ENCODE measurements around the gene NUDT8. TPM values are rescaled to one million over a fixed set of nuclear protein-coding genes. Genes with fewer than 3 reads are reported as not detected.
A peak's percentile ranks its signal among the peaks of the same experiment; 100 is the strongest.

Gene NUDT8, protein sequence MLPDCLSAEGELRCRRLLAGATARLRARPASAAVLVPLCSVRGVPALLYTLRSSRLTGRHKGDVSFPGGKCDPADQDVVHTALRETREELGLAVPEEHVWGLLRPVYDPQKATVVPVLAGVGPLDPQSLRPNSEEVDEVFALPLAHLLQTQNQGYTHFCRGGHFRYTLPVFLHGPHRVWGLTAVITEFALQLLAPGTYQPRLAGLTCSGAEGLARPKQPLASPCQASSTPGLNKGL
- total RNA-seq = 10 to 100 TPM; 11.5 to 21.8 TPM

- Histone ChIP-seq H3K36me3 (replicated peaks in 1 of 2; ENCODE audit: insufficient read depth in 1 of 2, low read depth in 2 of 2) (no peaks in the 10 kb centered on the region), H3K27ac (peak within 1 kb of the TSS; percentile 91 to 97 (median 94)), H3K9me3 (no peaks in the 10 kb centered on the region), H3K4me1 (peaks cover 42% of the 10 kb centered on the region), H3K4me3 (peak within 1 kb of the TSS; percentile 20 to 36), H3K27me3 (no peaks in the 10 kb centered on the region)
- intact Hi-C loops (cut with DNase I) = no loop called here
- WGBS, 2 donors = 0 to 10% methylated on average over 7 to 99 of the region's 102 CpGs
- ATAC-seq (peak; percentile 74), DNase-seq (peak; percentile 83 to 88 (median 86))
- peak in 2 of 3 donors; percentile 47 to 70 for TF ChIP-seq POLR2A (IDR thresholded peaks at IDR 0.05)
- peak; percentile 85 to 94 (median 91) for TF ChIP-seq CTCF (IDR thresholded peaks at IDR 0.05)
Measured at GRCh38 chr11:67629386-67630227, at the start of gene NUDT8. NUDT8 (minus strand) TSS chr11:67629937; CDS start chr11:67629911, 26 bp downstream.

DNA sequence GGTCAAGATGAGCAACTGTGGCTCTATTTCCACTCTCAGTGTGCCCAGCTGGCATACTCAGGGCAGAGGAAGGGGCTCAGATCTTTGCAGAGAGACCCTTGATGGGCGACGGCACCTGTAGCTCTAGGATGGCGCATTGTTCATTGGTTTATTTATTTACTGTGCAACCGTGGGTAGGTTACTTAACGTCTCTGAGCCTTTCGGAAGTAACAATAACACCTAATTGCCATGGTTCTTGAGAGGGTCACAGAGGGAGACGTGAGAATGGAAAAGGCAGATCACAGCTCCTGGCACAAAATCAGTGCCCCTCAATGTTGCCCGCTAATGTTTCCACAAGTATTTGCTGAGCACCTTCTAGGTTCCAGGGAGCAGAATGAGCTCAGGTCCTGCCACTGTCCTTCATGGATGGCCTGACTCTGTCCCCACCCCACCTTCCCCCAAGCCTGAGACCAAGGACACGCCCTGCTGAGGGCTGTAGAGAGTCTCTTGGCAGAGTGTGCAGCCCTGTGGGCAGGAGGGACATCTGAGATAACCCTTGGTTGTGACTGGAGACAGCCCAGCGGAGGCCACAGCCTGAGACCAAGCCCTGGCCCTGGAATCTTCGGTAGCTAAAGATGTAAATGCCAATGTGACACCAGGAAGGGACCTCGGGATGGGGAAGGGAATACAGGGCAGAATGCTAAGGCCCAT, 45.5 kb upstream of the NUDT8 start:
- H3K27ac ChIP-seq = peak overlapping the region in 3 of 4 donors; percentile 30 to 58 (median 36)

GRCh38 chr11:67674442-67674871, 44.7 kb upstream of the NUDT8 start, which contains the start of gene ALDH3B2:
ALDH3B2 (minus strand) TSS chr11:67674623; CDS start chr11:67666935, 7,688 bp downstream.
- H3K4me1 ChIP-seq = peaks cover 14% of the 10 kb centered on the region
- H3K4me3 ChIP-seq = no peak within 1 kb of the TSS
- DNase-seq (peak; percentile 36 to 70 (median 60)), ATAC-seq (peak; percentile 86)
- peak within 1 kb of the TSS in 3 of 4 donors; percentile 30 to 58 (median 36) for H3K27ac ChIP-seq
- intact Hi-C loops (cut with DNase I) = no loop called here
- no peaks in the 10 kb centered on the region for H3K9me3 ChIP-seq
- TF ChIP-seq POLR2A (IDR thresholded peaks at IDR 0.05) (no peak), CTCF (IDR thresholded peaks at IDR 0.05) (no peak)
- H3K27me3 ChIP-seq = no peaks in the 10 kb centered on the region
- H3K36me3 ChIP-seq (replicated peaks in 1 of 2; ENCODE audit: insufficient read depth in 1 of 2, low read depth in 2 of 2) = no peaks in the 10 kb centered on the region
- 22 to 58% methylated on average over 3 to 8 of the region's 8 CpGs for WGBS, 2 donors

More for the DNA sequence above, 45.5 kb upstream of the NUDT8 start:
- ATAC-seq (no peak), DNase-seq (no peak)
- peaks cover 14% of the 10 kb centered on the region for H3K4me1 ChIP-seq
- TF ChIP-seq POLR2A (IDR thresholded peaks at IDR 0.05) (no peak), CTCF (IDR thresholded peaks at IDR 0.05) (no peak)
- no peaks in the 10 kb centered on the region for H3K27me3 ChIP-seq
- 84% methylated on average over 12 of the region's 12 CpGs for WGBS, 2 donors
- no peaks in the 10 kb centered on the region for H3K9me3 ChIP-seq
- H3K4me3 ChIP-seq = no peak overlapping the region
- intact Hi-C loops (cut with DNase I) = no loop called here
- H3K36me3 ChIP-seq (replicated peaks in 1 of 2; ENCODE audit: insufficient read depth in 1 of 2, low read depth in 2 of 2) = no peaks in the 10 kb centered on the region

DNA sequence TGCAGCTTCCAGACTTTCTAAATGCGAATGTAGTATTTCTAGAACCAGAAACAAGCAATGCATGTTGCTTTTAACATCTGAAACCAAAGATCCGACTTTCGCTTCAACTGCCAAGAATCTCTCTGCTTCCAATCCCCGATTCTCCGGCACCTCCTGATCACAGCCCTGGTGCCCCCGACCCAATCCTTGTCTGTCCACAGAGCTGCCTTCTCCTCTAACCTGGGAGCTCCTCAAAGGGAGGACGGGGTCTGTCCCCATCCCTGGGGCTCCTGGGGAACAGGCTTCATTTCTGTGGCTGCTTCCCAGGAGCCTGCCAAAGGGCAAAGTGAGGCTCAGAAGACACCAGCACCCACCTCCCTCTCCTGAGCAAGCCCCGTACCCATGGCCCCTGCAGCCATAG, 44.2 kb upstream of the NUDT8 start:
- Histone ChIP-seq H3K36me3 (replicated peaks in 1 of 2; ENCODE audit: insufficient read depth in 1 of 2, low read depth in 2 of 2) (no peaks in the 10 kb centered on the region), H3K27ac (no peak overlapping the region), H3K9me3 (no peaks in the 10 kb centered on the region), H3K4me3 (no peak overlapping the region), H3K4me1 (peaks cover 14% of the 10 kb centered on the region), H3K27me3 (no peaks in the 10 kb centered on the region)
- TF ChIP-seq CTCF (IDR thresholded peaks at IDR 0.05) (no peak), POLR2A (IDR thresholded peaks at IDR 0.05) (no peak)
- 68 to 70% methylated on average over 7 to 8 of the region's 8 CpGs for WGBS, 2 donors
- DNase-seq (no peak), ATAC-seq (peak; percentile 24)
- intact Hi-C loops (cut with DNase I) = no loop called here
